Neural progenitor cell (in vitro differentiated cells): ENCODE measurements around the gene PTPN18.

Source experiments
- CTCF ChIP-seq: fragments of 200-600 bp; sonication (generic); IDR thresholded peaks from 2 replicates; pipeline ENCODE4 v1.5.1; 2017; ENCODE audit warnings: antibody characterized with exemption, mild to moderate bottlenecking
- EZH2phosphoT487 ChIP-seq: fragments of 200-600 bp; sonication (generic); IDR thresholded peaks from 2 replicates; pipeline ENCODE4 v1.6.1; 2017; ENCODE audit warnings: antibody characterized with exemption

GRCh38 chr2:130319536-130319935, 36.3 kb upstream of the PTPN18 start:
- no peak for TF ChIP-seq EZH2phosphoT487
- TF ChIP-seq CTCF, result no peak
